Skeletal muscle tissue (tissue), 4 donors: ENCODE results near the gene BTG3. TPM values are rescaled to one million over a fixed set of nuclear protein-coding genes. Genes with fewer than 3 reads are reported as not detected.

ENCODE experiments used
- H3K27ac ChIP-seq: one replicate; pipeline ENCODE4 v1.7.0; 2013; ENCODE audit warnings: mild to moderate bottlenecking, low read depth, low read length, inconsistent platforms
- H3K27me3 ChIP-seq, 3 donors: one replicate each; pipeline ENCODE4 v1.7.0; 2013; ENCODE audit warnings: low read length in 3 of 3; ENCODE audit not compliant: control insufficient read depth in 3 of 3, insufficient read depth in 3 of 3
- H3K36me3 ChIP-seq, 3 donors: one replicate each; pipeline ENCODE4 v1.7.0; 2013; ENCODE audit warnings: low read length in 3 of 3; ENCODE audit not compliant: control insufficient read depth in 3 of 3, insufficient read depth in 3 of 3
- H3K4me1 ChIP-seq, 3 donors: one replicate each; pipeline ENCODE4 v1.7.0; 2013; ENCODE audit warnings: low read length in 3 of 3, mild to moderate bottlenecking in 3 of 3; ENCODE audit not compliant: control insufficient read depth in 3 of 3, insufficient read depth in 3 of 3
- H3K4me3 ChIP-seq, 3 donors: one replicate each; pipeline ENCODE4 v1.7.0; 2013; ENCODE audit warnings: low read length in 3 of 3
- H3K9ac ChIP-seq, 3 donors: one replicate each; pipeline ENCODE4 v1.7.0; 2013; ENCODE audit warnings: low read length in 3 of 3, mild to moderate bottlenecking in 3 of 3, moderate library complexity in 2 of 3, low read depth in 1 of 3
- H3K9me3 ChIP-seq, 3 donors: one replicate each; pipeline ENCODE4 v1.7.0; 2013; ENCODE audit warnings: low read length in 3 of 3; ENCODE audit not compliant: control insufficient read depth in 3 of 3
- total RNA-seq: library from RNA; depleted of rRNA; stranded (reverse); fragments of >200 nt; gene quantifications from one replicate; pipeline ENCODE4 v1.2.3, GENCODE V29; 2014
- donor health status: Osteomylitis.

Gene BTG3
- total RNA-seq, result 21.4 TPM

- Histone ChIP-seq H3K27me3 (peaks cover 0 to 14% (median 12%) of the 10 kb centered on the region in 3 donors), H3K4me1 (peaks cover 0 to 5% (median 3%) of the 10 kb centered on the region in 3 donors)
Observed at GRCh38 chr21:17612565-17613241, at the start of gene BTG3. Gene BTG3 (minus strand): TSS chr21:17612901. CDS start chr21:17609144, 3,757 bp downstream.

GRCh38 chr21:17660862-17661261 is 48.2 kb upstream of the BTG3 start:
- Histone ChIP-seq H3K27ac (no peak overlapping the region), H3K9ac (no peak overlapping the region), H3K4me3 (no peak overlapping the region), H3K27me3 (no peaks in the 10 kb centered on the region), H3K4me1 (no peaks in the 10 kb centered on the region), H3K9me3 (no peaks in the 10 kb centered on the region), H3K36me3 (no peaks in the 10 kb centered on the region)

More at GRCh38 chr21:17612565-17613241, at the start of gene BTG3:
- Histone ChIP-seq H3K36me3 (no peaks in the 10 kb centered on the region), H3K9me3 (no peaks in the 10 kb centered on the region), H3K9ac (peak within 1 kb of the TSS; percentile 68 to 76 (median 74)), H3K4me3 (peak within 1 kb of the TSS; percentile 71 to 80 (median 74)), H3K27ac (peak within 1 kb of the TSS; percentile 72)

- Histone ChIP-seq H3K9ac (no peak overlapping the region), H3K27me3 (no peaks in the 10 kb centered on the region), H3K27ac (no peak overlapping the region), H3K9me3 (no peaks in the 10 kb centered on the region), H3K4me3 (no peak overlapping the region), H3K36me3 (no peaks in the 10 kb centered on the region), H3K4me1 (no peaks in the 10 kb centered on the region)
Observed at GRCh38 chr21:17660452-17660851, 47.8 kb upstream of the BTG3 start.

GRCh38 chr21:17658931-17659330 is 46.2 kb upstream of the BTG3 start:
- Histone ChIP-seq H3K27me3 (no peaks in the 10 kb centered on the region), H3K9ac (no peak overlapping the region), H3K9me3 (no peaks in the 10 kb centered on the region), H3K4me3 (no peak overlapping the region), H3K36me3 (no peaks in the 10 kb centered on the region), H3K27ac (no peak overlapping the region), H3K4me1 (no peaks in the 10 kb centered on the region)

GRCh38 chr21:17651526-17651925 is 38.8 kb upstream of the BTG3 start:
- Histone ChIP-seq H3K9ac (no peak overlapping the region), H3K36me3 (no peaks in the 10 kb centered on the region), H3K27me3 (no peaks in the 10 kb centered on the region), H3K4me3 (no peak overlapping the region), H3K27ac (no peak overlapping the region), H3K4me1 (no peaks in the 10 kb centered on the region), H3K9me3 (peaks cover 0 to 2% (median 0%) of the 10 kb centered on the region in 3 donors)

- Histone ChIP-seq H3K36me3 (no peaks in the 10 kb centered on the region), H3K27me3 (no peaks in the 10 kb centered on the region), H3K4me1 (no peaks in the 10 kb centered on the region), H3K9ac (no peak overlapping the region), H3K9me3 (peaks cover 0 to 2% (median 0%) of the 10 kb centered on the region in 3 donors), H3K4me3 (no peak overlapping the region), H3K27ac (no peak overlapping the region)
Observed at GRCh38 chr21:17650292-17650691, 37.6 kb upstream of the BTG3 start.

- peaks cover 0 to 2% (median 0%) of the 10 kb centered on the region in 3 donors for H3K9me3 ChIP-seq
- H3K36me3 ChIP-seq, result no peaks in the 10 kb centered on the region
- no peak overlapping the region for H3K27ac ChIP-seq
- H3K4me1 ChIP-seq, result no peaks in the 10 kb centered on the region
- H3K9ac ChIP-seq, result no peak overlapping the region
- no peak overlapping the region for H3K4me3 ChIP-seq
- H3K27me3 ChIP-seq, result no peaks in the 10 kb centered on the region
Observed at GRCh38 chr21:17646790-17647189, 34.1 kb upstream of the BTG3 start.

GRCh38 chr21:17644186-17644585 is 31.5 kb upstream of the BTG3 start:
- H3K27me3 ChIP-seq, result no peaks in the 10 kb centered on the region
- H3K36me3 ChIP-seq, result no peaks in the 10 kb centered on the region
- H3K4me1 ChIP-seq, result no peaks in the 10 kb centered on the region
- peaks cover 0 to 3% (median 2%) of the 10 kb centered on the region in 3 donors for H3K9me3 ChIP-seq
- no peak overlapping the region for H3K9ac ChIP-seq
- H3K4me3 ChIP-seq, result no peak overlapping the region
- H3K27ac ChIP-seq, result no peak overlapping the region

- H3K9me3 ChIP-seq, result peaks cover 0 to 3% (median 0%) of the 10 kb centered on the region in 3 donors
Observed at GRCh38 chr21:17640821-17641220, 28.1 kb upstream of the BTG3 start.

GRCh38 chr21:17636711-17637110 is 24.0 kb upstream of the BTG3 start:
- Histone ChIP-seq H3K36me3 (no peaks in the 10 kb centered on the region), H3K4me1 (no peaks in the 10 kb centered on the region), H3K9me3 (peaks cover 0 to 3% (median 0%) of the 10 kb centered on the region in 3 donors), H3K9ac (no peak overlapping the region), H3K27ac (no peak overlapping the region), H3K27me3 (no peaks in the 10 kb centered on the region), H3K4me3 (no peak overlapping the region)

More at GRCh38 chr21:17640821-17641220, 28.1 kb upstream of the BTG3 start:
- H3K27me3 ChIP-seq, result no peaks in the 10 kb centered on the region
- no peaks in the 10 kb centered on the region for H3K4me1 ChIP-seq
- no peak overlapping the region for H3K9ac ChIP-seq
- no peaks in the 10 kb centered on the region for H3K36me3 ChIP-seq
- H3K4me3 ChIP-seq, result no peak overlapping the region
- no peak overlapping the region for H3K27ac ChIP-seq
